HepG2 (cell line): ENCODE results near the gene FMO2. TPM values are rescaled to one million over a fixed set of nuclear protein-coding genes. Genes with fewer than 3 reads are reported as not detected.

Source experiments
- ADNP ChIP-seq: sonication (generic); formaldehyde crosslinking; IDR thresholded peaks from 2 replicates; pipeline ENCODE4 v1.4.0; 2020; ENCODE audit warnings: missing genetic modification reagents
- ARID5B ChIP-seq: IDR thresholded peaks from 2 replicates; pipeline ENCODE4 v1.4.0; 2020; ENCODE audit warnings: mild to moderate bottlenecking, missing genetic modification reagents
- ATF2 ChIP-seq: sonication (generic); formaldehyde crosslinking; IDR thresholded peaks from 2 replicates; pipeline ENCODE4 v1.4.0; 2020; ENCODE audit warnings: missing genetic modification reagents
- ATF7-NPFF ChIP-seq: sonication (generic); formaldehyde crosslinking; IDR thresholded peaks from 2 replicates; pipeline ENCODE4 v1.8.1; 2023; ENCODE audit warnings: mild to moderate bottlenecking, low read depth, missing genetic modification reagents, moderate library complexity
- CSRNP2 ChIP-seq: sonication (generic); formaldehyde crosslinking; conservative IDR thresholded peaks from 2 replicates; pipeline ENCODE4 v1.8.0; 2022; ENCODE audit warnings: low read depth, missing genetic modification reagents
- DPF2 ChIP-seq: sonication (generic); formaldehyde crosslinking; IDR thresholded peaks from 2 replicates; pipeline ENCODE4 v1.4.0; 2020; ENCODE audit warnings: mild to moderate bottlenecking, low read depth, missing genetic modification reagents, borderline replicate concordance
- FOXJ3 ChIP-seq: sonication (generic); formaldehyde crosslinking; IDR thresholded peaks from 2 replicates; pipeline ENCODE4 v1.4.0; 2020; ENCODE audit warnings: missing genetic modification reagents, mild to moderate bottlenecking, borderline replicate concordance
- HNF1B ChIP-seq: sonication (generic); formaldehyde crosslinking; IDR thresholded peaks from 2 replicates; pipeline ENCODE4 v1.5.1; 2020; ENCODE audit warnings: mild to moderate bottlenecking, moderate library complexity, missing genetic modification reagents
- HNF4A ChIP-seq: sonication (generic); formaldehyde crosslinking; IDR thresholded peaks from 2 replicates; pipeline ENCODE4 v1.4.0; 2020; ENCODE audit warnings: missing genetic modification reagents
- KDM2A ChIP-seq: sonication (generic); formaldehyde crosslinking; IDR thresholded peaks from 2 replicates; pipeline ENCODE4 v1.4.0; 2020; ENCODE audit warnings: low read depth, missing genetic modification reagents, borderline replicate concordance
- NR0B2 ChIP-seq: sonication (generic); formaldehyde crosslinking; IDR thresholded peaks from 2 replicates; pipeline ENCODE4 v1.4.0; 2020; ENCODE audit warnings: mild to moderate bottlenecking, missing genetic modification reagents
- SP5 ChIP-seq: IDR thresholded peaks from 2 replicates; pipeline ENCODE4 v1.6.1; 2016; ENCODE audit warnings: low read depth, borderline replicate concordance
- THAP8 ChIP-seq: sonication (generic); formaldehyde crosslinking; IDR thresholded peaks from 2 replicates; pipeline ENCODE4 v1.5.1; 2020; ENCODE audit warnings: missing genetic modification reagents, mild to moderate bottlenecking, borderline replicate concordance
- ZNF276 ChIP-seq: sonication (generic); formaldehyde crosslinking; IDR thresholded peaks from 2 replicates; pipeline ENCODE4 v1.4.0; 2020; ENCODE audit warnings: mild to moderate bottlenecking, low read depth, missing genetic modification reagents
- ZNF431 ChIP-seq: sonication (generic); formaldehyde crosslinking; IDR thresholded peaks from 2 replicates; pipeline ENCODE4 v1.9.0; 2022; ENCODE audit warnings: missing genetic modification reagents, low read depth, mild to moderate bottlenecking, borderline replicate concordance
- ZNF772 ChIP-seq: sonication (generic); formaldehyde crosslinking; IDR thresholded peaks from 2 replicates; pipeline ENCODE4 v1.5.0; 2020; ENCODE audit warnings: mild to moderate bottlenecking, missing genetic modification reagents
- polyA plus RNA-seq, 8 experiments: library from polyadenylated mRNA; depleted of rRNA in 3 of 8; stranded (reverse) in 7 of 8; unstranded in 1 of 8; fragments of >200 nt; fragmentation: Illumina TruSeq in 4 of 8; extraction: Trizol in 4 of 8; gene quantifications; 2 replicates each; pipeline versions ENCODE4 v1.2.1 to v1.2.3, GENCODE V29; 2011 to 2016; ENCODE audit warnings: low read depth in 4 of 8, missing spikeins in 1 of 8, mixed read lengths in 1 of 8; ENCODE audit not compliant: insufficient read depth in 1 of 8
- total RNA-seq, 5 experiments: library from RNA; depleted of rRNA; stranded (reverse); fragments of >200 nt; fragmentation: Illumina TruSeq; extraction: Trizol; gene quantifications; 2 replicates each; pipeline ENCODE4 v1.2.3, GENCODE V29; 2016; ENCODE audit warnings: low read depth in 1 of 5

FMO2 gene
- total and polyA plus RNA-seq, 2 of the 13 experiments (the other 11 are each of a cell fraction or from before 2014, with no cell fraction given) = not detected

- no peak for TF ChIP-seq ARID5B (CRISPR knock-in tag)
- no peak for TF ChIP-seq ZNF276 (CRISPR knock-in tag)
- TF ChIP-seq THAP8 (CRISPR knock-in tag) = no peak
- peak; percentile 77 for TF ChIP-seq HNF4A (CRISPR knock-in tag)
- TF ChIP-seq ATF2 = 0 out of 2 replicates have a peak, but pooled peaks have one; percentile 37
- TF ChIP-seq ATF7-NPFF = no peak
- no peak for TF ChIP-seq DPF2 (CRISPR knock-in tag)
- TF ChIP-seq ZNF431 = no peak
- no peak for TF ChIP-seq CSRNP2 (CRISPR knock-in tag)
- TF ChIP-seq NR0B2 = no peak
- TF ChIP-seq ADNP (CRISPR knock-in tag) = no peak
- no peak for TF ChIP-seq SP5 (CRISPR knock-in tag)
- TF ChIP-seq HNF1B = peak; percentile 38; the same call in 1 of the 2 replicates
- TF ChIP-seq FOXJ3 = peak; percentile 47; the same call in 1 of the 2 replicates
- no peak for TF ChIP-seq ZNF772
- no peak for TF ChIP-seq KDM2A
Observed at GRCh38 chr1:171160639-171161354, 24.3 kb upstream of the FMO2 start (continued).
